DMS153 (cell line): Measurements from ENCODE around the gene ARL6IP6.
A peak's percentile ranks its signal among the peaks of the same experiment; 100 is the strongest.

Source experiments
- DNase-seq: peaks from one replicate; lab custom pipeline; 2025; lab: John Stamatoyannopoulos, UW

Gene ARL6IP6

DNA sequence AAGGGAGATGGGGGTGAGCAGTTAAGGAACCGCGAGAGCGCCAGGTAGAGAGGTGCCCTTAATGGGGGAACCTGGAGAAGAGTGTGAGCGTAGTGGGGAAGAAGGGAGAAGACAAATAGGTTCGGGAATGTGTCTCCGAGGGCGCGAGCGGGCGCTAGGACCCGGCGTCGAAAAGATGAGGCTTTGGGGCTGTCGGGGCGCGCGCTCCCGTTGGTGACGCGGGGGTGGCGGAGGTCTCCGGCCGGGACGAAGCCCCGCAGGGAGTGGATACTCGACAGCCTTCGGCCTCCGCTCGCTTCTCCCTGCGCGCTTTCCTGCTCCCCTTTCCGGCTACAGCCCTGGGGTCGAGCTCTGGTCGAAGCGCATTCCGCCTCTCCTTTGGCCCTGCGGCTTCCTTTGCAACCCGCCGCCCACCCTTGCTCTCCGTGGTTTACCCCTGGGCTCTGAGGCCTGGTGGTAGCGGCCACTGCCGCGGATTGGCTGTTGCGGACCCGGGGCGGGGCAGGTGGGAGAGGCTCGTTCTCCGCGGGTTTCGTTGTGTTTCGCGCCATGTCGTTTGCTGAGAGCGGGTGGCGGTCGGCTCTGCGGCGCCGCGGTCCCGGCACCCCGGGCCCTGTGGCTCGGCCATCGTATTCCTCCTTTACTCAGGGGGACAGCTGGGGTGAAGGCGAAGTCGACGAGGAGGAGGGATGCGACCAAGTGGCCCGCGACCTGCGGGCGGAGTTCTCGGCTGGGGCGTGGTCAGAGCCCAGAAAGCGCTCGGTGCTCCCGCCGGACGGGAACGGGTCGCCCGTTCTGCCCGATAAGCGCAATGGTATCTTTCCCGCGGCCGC, at the start of gene ARL6IP6:
Gene ARL6IP6 (plus strand): TSS at position 545 of the 833 bp plus-strand sequence. CDS start 5 bp downstream, at position 550.
- peak; percentile 81 for DNase-seq

- DNase-seq, result no peak
Observed at GRCh38 chr2:152674334-152674733, 44.1 kb upstream of the ARL6IP6 start.

DNA sequence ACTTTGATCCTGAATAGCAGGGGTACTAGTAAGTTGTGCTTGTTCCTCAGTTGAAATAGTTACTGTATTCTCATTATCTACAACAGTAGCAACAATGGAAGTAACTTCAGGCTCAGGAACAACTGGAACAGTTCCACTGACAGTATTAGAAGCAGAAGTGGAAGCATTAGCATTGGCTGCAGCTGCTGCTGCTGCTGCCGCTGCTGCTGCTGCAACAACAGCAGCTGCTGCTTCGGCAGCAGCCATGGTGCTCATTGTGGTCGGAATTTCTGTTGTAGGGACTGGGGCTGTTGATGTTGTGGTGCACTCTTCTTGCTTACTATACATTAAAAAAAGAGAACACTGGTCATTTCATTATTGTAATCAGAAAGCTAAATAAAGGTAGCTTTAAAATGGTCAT, 42.0 kb upstream of the ARL6IP6 start:
- no peak for DNase-seq

GRCh38 chr2:152678808-152679207, 39.6 kb upstream of the ARL6IP6 start:
- no peak for DNase-seq

- no peak for DNase-seq
Observed at GRCh38 chr2:152682663-152683062, 35.8 kb upstream of the ARL6IP6 start.

DNA sequence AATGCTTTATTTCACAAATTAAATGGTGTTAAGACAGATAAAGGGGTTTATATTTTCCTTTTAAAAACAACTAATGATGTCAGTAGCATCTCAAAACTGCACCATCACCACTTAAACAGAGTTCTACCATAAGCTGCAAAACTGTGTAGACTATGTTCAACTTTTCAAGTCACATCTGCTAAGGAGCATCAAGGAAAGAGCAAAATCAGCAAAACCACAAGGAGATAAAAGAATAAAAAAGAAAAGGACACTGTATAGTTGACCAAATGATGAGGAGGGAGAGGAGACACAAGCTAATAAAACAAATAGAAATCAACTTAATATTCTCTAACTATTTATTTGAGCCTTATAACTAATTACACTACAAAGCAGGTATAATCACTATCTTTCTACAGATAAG, 35.0 kb upstream of the ARL6IP6 start:
- DNase-seq, result no peak

- no peak for DNase-seq
Observed at GRCh38 chr2:152686321-152686720, 32.1 kb upstream of the ARL6IP6 start.

DNA sequence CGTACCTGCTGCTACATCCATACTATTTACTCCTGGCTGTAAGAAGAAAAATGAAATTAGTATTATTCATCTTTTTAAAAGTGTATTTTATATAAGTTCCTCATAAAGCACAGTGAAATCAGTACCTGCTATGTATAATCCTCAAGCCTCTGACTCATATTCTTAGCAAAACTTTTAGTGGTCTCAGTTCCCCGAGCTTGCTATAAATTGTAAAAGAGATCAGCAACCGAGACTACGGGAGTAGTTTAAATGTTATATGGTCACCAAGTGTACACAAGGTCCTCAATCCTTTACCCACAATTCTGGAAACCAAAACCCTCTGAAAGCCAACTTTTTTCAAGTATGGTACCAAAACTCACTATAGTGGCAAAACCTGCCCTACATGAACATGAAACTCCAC, 25.4 kb upstream of the ARL6IP6 start:
- DNase-seq, result no peak

- no peak for DNase-seq
Observed at GRCh38 chr2:152694161-152694661, 24.2 kb upstream of the ARL6IP6 start.

GRCh38 chr2:152695763-152696162, 22.7 kb upstream of the ARL6IP6 start:
- no peak for DNase-seq

DNA sequence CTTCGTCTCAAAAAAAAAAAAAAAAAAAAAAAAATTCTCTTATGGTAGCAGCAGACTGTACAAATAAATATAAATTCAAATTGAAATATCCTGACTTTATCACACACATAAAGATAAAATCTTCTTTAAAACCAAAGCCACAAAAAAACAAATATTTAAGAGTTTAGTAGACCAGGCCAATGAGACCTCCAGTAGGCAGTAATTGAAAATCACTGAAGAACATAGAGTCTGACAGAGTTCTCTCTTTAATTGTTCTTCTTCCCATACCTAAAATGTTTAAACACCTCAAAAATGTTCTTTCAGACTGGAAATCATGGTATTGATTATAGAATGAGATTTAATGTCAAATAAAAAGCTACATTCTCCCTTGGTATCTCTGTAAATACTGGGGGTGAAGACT, 21.9 kb upstream of the ARL6IP6 start:
- no peak for DNase-seq

DNA sequence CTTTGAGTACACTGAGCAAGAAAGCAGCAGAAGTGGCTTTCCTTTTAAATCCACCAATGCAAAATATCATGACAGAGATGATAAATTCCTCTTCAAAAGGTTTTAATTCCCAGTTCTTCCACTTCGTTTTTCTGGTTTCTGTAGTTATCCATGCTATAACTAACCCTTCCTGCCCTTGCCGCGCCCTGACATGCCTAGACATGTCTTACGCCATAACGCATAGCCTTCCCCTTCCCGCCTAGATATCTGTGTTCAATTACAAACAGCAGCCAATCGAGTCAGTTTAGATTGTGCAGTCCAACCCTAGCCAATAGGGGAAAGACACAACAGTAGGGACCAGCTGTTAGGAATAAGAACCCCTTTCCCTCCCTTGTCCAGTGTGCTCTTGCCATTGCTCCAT, 17.2 kb upstream of the ARL6IP6 start:
- no peak for DNase-seq

DNA sequence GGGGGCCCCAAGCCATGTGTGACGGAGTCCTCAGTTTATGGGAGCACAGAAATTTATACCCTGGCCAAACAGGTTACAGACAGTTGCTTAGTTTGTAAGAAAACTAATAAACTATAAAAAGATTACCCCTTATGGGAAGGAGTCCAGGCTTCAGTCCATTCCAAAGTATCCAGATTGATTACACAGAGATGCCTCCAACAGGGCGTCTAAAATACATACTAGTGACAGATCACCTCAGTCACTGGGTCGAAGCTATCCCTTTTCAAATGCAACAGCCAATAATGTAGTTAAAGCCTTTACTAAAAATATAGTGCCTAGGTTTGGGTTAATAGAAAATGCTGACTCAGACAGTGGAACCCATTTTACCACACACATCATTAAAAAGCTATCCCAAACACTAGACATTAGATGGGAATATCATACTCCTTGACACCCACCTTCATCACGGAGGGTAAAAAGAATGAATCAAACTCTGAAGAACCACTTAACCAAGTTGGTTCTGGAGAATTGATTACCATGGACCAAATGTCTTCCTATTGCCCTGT, 11.9 kb upstream of the ARL6IP6 start:
- DNase-seq, result no peak

DNA sequence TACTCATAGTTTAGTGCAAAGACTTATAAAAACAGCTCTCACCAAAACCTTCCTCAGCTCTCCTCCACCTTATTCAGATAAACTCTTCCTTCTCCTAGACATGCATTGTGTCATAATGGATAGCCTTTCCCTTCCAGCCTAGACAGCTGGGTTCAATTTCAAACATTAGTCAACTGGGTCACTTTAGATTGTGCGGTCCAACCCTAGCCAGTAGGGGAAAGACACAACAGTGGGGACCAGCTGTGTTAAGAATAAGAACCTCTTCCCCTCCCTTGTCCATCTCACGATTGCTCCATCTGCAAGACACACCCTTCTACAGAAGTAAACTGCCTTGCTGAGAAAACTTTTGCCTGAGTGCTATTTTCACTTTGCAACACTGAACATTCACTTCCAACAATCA, 9.7 kb upstream of the ARL6IP6 start:
- no peak for DNase-seq

DNA sequence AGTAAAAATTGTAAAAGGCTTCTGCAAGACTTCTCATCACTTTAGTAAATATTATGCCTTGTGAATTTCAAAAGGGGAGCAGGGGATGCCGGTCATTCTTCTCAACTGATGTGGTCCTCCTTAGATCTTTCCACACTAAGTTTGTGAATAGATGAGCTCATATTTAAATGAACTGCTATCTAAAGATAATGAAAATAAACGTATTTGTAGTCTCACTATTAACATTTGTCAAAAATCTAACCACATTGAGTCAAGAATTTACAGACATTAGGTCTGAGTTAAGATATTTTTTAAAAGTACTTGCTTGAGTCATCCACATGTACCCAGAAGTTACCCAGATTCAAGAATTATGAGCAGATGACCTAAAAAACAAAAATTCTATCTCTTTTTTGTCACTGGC, 7.7 kb upstream of the ARL6IP6 start:
- no peak for DNase-seq

DNA sequence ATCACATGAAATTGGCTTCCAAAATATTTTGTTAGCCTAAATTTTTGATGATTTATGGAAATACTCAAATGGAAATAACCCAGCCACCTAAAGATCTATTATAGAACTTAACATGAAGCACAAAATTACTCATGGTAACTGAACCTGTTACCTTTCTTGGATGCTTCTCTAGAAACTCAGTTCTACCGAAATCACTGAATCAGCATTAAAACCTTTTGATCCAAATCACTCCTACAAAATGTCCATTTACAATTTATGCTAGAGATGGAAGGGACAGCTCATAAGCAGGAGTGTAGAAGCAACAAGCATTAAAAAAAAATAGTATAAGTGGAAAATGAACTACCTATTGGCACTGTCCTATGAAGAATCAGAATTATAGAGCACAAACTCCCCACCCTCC, 3.3 kb upstream of the ARL6IP6 start:
- DNase-seq, result no peak

GRCh38 chr2:152715854-152716428, 2.5 kb upstream of the ARL6IP6 start:
- DNase-seq, result no peak

GRCh38 chr2:152716805-152717227, 1.6 kb upstream of the ARL6IP6 start:
- DNase-seq, result no peak

GRCh38 chr2:152717228-152718075, 968 bp upstream of the ARL6IP6 start, which contains the start of gene PRPF40A:
Gene PRPF40A, minus strand, starts transcription at chr2:152717461. Its CDS starts 22 bp downstream, at chr2:152717439.
- peak; percentile 96 for DNase-seq

DNA sequence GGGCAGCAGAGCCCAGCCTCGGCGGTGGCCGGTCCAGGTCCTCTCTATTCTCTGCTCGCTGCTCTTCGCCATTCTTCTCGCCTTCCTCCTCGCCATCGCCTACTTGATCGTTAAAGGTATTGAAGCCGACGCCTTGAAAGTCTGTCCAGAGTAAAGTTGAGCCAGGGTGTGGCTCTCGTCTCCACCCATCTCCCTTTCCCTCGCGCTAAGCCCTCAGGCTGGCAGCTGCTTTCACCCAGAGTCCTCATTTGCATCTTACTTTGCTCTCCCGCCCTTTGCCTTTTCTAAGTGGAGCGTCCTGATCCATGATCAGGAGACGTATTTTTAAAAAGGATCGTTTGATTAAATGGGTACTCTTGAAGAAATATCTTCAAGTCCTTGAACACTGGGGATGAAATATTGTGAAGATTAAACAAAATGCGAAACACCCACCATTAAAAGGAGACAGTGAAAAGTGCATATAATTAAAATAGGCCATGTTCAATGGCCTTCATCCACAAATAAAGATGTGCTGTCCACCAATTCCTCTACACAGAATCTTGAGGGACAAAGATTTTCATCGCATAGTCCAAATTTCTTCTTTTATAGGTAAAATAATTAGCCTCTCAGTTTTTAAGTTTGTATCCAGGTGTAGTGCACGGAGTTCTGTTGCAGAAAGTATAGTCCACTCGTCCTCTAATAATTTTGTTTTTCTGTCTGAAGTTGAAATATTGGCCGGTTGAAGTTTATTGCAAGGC, 657 bp downstream of the ARL6IP6 start:
- DNase-seq, result peak; percentile 42

DNA sequence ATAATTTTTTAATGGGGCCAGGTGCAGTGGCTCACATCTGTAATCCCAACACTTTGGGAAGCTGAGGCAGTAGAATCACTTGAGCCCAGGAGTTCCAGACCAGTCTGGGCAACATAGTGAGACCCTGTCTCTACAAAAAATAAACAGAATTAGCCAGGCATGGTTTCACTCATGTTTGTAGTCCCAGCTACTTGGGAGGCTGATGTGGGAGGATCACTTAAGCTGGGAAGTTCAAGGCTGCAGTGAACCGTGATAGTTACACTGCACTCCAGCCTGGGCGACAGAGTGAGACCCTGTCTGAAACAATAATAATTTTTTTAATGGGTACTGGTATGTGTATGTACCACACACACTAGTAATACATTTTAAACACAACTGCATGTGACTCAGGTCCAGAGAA, 2.4 kb downstream of the ARL6IP6 start:
- no peak for DNase-seq
